RPMI8226 (cell line): ENCODE data around the gene COX6A2.
A peak's percentile ranks its signal among the peaks of the same experiment; 100 is the strongest.

ENCODE experiments used
- DNase-seq: peaks from one replicate; pipeline ENCODE4 v3.0.0-alpha.2; 2015

COX6A2 gene

DNA sequence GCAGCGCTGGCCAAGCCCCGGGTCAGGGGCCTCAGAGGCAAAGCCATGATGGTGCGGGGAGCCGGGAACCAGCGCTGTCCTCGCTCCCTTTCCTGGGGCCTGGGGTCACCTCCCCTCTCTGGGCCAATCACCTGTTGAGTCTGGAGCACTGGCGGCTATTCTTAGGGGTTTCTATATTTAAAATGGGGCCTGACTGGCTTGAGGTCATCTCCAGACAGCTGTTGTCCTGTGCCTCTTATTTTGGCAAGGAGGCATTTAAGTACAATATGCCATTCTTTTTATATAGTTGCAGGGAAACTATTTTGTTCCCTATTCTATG, at the start of gene COX6A2:
COX6A2 (minus strand) TSS at position 82 of the 319 bp plus-strand sequence; CDS start at position 47, 35 bp downstream.
- DNase-seq, result no peak

DNA sequence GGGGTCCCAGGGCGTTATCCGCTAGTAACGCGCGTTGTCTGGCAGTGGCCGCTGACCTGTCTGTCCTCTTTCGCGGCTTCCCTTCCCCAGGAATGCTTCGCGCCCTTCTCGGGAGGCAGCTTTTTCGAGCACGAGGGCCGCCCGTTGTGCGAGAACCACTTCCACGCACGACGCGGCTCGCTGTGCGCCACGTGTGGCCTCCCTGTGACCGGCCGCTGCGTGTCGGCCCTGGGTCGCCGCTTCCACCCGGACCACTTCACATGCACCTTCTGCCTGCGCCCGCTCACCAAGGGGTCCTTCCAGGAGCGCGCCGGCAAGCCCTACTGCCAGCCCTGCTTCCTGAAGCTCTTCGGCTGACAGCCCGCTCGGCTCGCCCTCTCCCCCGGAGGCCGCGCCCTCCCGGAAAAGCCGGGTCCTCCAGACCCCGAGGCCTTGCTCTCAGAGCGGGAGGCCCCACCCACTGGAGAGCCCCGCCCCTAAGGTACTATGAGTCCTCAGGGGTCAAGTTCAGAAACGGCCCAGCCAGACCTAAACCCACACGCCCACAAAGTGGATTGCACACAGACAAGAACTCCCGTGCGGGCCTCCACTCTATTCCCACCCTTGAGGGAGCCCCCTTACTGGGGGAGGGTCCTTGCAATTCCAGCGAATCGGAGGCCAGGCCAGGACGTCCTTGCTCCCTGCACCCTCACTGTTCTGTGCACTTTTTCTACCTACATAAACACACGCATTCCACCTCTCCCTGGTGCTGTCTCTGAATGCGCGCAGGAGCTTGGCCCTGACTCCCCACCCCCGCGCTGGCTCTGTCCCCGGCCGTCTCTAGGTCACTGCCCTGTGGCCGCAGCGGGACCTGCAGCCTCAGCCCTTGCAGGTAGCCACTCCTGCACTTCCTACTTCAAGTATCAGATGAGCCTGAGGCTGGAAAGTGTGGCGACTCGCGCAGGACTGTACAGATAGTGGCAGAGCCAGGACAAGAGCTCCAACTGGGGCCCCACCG, 49.4 kb upstream of the COX6A2 start:
- DNase-seq, result peak; percentile 71

DNA sequence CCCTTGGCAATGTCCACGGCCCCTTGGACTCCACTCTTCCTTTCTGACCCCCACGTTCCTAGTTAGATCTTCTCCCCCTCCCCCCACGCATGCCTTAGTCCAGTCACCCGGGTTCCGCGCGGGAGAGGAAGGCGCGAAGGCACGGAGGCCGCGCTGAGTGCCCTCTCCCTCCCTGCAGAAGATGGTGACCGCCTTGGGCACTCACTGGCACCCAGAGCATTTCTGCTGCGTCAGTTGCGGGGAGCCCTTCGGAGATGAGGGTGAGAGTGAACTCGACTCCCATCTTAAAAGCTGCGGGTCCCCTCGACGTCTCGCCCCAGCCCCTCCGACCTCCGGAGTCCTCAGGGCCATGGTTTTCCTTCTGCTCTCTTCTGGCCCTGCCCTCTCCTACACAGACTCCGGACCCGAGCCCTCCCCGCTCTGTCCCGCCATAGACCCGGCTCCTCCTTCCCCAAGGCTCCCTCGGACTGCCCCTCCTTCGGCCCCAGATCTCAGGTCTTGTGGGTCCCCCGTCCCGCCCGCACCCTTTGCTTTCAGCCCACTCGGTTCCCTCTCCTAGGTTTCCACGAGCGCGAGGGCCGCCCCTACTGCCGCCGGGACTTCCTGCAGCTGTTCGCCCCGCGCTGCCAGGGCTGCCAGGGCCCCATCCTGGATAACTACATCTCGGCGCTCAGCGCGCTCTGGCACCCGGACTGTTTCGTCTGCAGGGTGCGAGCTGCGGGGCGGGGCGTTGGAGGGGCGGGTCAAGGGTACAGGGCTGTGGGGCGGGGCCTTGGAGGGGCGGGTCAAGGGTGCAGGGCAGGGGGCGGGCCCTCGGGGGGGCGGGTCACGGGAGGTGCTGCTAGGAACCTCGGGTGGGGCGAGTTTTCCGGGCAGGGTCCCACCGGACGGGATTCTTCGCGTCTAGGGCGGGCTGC, 48.4 kb upstream of the COX6A2 start:
- peak; percentile 95 for DNase-seq

DNA sequence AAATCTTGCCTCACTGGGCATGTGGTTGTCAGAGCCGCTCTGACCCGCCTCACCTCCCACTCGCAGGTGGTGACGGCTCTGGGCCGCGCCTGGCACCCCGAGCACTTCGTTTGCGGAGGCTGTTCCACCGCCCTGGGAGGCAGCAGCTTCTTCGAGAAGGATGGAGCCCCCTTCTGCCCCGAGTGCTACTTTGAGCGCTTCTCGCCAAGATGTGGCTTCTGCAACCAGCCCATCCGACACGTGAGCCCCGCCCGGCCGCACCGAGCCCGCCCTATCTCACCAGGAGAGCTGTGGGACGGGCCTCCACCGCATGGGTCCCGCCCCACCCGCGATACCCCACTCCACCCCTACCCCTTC, 47.8 kb upstream of the COX6A2 start:
- DNase-seq, result no peak

DNA sequence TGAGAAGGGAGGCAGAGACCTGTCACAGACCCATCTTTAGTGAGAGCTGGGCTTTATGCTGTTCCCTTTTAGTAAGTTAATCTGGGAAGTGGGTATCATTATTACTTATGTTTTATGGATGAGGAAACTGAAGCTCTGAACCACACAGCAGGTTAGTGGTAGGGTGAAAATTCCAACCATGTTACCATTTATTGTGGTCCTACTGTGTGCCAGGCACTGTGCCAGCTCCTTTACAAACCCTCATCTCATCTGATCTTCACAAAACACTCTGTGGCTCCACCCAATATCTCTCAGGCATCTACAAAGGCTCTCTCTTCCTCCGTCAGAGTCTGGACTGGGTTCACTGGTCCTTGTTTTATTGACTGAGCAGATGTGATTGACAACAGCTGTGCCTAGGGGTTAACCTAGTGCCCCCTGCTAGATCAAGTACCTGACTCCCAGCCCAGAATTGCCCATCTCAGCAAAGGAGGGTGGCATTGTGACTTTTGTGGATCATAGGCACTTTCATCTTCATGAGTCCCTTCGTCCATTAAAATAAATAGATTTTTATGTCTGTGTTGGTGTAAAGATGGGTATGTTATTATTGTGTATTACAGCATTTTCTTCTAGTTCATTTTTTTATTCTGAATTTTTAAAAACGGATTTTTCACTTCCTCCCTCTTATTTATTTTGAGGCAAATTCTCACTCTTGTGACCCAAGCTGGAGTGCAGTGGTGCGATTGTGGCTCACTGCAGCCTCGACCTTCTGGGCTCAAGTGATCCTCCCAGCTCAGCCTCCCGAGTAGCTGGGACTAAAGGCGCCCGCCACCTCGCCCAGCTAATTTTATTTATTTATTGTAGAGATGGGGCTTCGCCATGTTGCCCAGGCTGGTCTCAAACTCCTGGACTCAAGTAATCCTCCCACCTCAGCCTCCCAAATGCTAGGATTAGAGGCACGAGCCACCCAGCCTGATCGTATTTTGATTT, 46.9 kb upstream of the COX6A2 start:
- DNase-seq, result no peak

DNA sequence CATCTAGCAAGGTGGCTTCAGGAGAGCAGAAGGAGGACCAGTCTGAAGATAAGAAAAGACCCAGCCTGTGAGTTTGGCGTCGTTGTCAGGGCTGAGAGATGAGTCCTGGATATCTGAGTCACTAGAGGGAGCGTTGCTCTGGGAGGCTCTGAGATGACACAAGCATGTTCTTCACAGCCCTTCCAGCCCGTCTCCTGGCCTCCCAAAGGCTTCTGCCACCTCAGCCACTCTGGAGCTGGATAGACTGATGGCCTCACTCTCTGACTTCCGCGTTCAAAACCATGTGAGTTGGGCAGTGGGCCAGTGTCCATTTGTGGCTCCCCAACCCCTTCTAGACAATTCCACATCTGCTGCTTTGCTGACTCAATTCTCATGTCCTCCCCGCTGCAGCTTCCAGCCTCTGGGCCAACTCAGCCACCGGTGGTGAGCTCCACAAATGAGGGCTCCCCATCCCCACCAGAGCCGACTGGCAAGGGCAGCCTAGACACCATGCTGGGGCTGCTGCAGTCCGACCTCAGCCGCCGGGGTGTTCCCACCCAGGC, 46.1 kb upstream of the COX6A2 start:
- peak; percentile 55 for DNase-seq

DNA sequence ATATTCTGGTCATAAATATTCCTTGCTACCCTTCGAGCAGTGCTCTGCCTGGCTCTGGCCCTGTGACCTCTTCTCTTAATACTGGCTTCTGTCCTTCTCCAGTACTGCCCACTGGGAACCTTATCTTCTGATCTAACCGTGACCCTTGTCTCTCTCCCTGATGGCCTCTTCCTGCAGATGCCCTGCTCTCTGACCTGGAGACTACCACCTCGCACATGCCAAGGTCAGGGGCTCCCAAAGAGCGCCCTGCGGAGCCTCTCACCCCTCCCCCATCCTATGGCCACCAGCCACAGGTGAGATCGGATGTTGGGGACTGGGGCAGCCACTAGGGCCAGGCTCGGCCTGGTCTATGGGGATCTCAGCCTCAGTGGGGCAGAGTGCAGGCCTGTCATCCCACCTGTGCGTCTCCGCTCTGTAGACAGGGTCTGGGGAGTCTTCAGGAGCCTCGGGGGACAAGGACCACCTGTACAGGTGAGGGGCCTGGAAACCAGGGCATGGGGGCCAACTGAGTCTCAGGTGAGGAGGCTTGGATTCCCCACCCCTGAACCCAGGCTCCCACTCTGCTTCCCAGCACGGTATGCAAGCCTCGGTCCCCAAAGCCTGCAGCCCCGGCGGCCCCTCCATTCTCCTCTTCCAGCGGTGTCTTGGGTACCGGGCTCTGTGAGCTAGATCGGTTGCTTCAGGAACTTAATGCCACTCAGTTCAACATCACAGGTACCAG, 45.3 kb upstream of the COX6A2 start:
- DNase-seq, result no peak

DNA sequence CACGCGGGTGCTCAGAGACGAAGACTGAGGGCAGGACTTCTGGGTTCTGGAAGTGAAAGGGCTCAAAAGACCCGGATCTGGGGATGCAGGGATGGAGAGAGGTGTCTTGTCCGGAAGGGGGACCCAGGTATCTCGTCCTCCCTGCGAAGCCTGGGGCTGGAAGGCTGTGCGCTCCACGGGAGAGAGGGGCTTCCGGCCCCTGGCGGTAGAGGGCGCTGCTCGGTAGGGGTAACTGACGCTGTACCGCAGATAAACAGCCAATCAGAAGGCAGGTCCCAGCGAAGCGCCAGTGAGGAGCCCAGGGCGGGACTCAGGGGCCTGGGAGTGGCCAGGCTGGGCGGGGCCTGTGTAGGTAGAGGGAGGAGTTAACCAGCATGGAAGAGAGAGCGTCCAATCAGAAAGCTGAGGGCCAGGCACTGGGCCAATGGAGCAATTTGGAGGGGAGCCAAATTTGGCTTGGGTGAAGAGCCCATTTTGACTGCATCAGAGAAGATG, 44.6 kb upstream of the COX6A2 start:
- peak; percentile 84 for DNase-seq

DNA sequence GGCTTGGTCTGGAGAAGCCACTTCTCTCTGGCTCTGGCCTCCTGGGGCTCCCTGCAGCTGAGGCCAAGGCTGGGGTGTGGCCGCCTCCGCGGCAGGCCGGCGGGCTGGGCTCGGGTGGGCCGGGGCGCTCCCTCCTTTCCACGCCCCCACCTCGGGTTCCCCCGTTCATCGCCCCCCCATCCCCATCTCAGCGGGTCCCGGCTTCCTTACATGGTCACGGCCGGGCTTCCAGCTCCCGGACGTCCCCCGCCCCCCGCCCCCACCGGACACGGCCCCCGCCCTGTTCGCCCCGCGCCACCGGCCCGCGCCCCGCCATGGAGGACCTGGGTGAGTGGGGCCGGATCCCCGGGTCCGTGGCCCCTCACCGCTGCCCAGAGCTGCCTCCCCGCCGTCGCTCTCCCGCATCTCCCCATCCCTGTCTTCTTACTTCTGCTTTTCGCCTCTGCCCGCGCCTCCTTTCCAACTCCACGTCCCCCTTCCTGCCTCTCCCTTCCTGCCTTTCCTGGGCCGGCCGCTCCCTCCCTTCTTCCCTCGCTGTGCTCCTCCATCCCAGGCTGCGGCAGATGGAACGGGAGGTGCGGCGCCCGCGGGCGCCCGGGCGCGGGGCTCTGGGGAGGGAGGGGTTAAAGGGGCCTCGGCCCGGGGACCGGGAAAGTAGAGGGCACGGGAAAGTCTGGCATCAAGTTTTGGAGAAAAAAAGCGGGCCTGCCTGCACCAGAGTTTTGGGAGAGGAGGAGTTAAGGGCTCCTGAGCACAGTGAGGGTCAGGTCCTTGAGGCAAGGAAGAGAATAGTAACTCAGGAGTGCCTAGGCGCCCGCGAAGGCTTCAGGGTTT, 43.9 kb upstream of the COX6A2 start, which contains the start of gene TGFB1I1:
TGFB1I1 (plus strand) TSS at position 278 of the 834 bp plus-strand sequence; CDS start at position 315, 37 bp downstream.
- DNase-seq, result peak; percentile 41

DNA sequence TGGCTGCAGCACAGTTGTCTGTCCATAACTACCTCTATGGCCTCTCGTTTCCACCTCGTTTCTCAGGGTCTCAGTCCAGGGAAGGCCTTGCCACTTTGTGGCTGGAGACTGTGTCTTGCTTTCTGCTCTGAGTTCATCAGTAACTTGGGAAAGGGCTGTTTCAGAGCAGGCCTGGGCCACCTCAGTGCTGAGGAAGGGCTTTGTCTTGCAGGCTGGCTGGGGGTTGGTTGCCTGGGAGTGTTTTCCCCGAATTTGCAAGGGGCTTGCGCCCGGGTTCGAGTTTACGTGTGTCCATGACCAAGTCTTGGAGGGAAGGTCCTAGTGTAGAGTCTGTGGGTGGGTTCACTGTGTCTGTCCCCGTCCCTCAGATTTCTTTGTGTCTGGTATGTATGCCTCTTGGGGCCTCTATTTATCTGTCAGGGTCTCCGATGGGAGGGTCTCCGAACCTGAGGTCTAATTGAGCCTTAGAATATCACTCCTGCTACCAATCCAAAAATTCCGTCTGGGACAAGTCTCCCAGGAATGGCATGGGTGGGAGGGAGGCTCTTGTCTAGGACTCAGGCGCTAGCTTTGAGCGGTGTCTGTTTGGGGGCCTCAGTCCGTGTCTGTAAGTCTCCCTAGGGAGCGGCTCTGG, 43.2 kb upstream of the COX6A2 start:
- DNase-seq, result no peak

DNA sequence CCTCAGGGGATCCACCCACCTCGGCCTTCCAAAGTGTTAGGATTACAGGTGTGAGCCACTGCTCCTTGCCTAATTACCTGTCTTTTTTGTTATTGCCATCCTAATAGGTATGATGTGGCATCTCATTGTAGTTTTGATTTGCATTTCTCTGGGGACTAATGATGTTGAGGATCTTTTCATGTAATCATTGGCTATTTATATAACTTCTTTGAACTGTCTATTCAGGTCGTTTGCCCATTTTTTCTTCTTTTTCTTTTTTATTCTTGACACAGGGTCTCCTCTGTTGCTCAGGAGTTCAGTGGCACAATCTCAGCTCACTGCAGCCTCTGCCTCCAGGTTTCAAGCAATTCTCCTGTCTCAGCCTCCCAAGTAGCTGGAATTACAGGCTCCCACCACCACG, 42.5 kb upstream of the COX6A2 start:
- DNase-seq, result no peak

DNA sequence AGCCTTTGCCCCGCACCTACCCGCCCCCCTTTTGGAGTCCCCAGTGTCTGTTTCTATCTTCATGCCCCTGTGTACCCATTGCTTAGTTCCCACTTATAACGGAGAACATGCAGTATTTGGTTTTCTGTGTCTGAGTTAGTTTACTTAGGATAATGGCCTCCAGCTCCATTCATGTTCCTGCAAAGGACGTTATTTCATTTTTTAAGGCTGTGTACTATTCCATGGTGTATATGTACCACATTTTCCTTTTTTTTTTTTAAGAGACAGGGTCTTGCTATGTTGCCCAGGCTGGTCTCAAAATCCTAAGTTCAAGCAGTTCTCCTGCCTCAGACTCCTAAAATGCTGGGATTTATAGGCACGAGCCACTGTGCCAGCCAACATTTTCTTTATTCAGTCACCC, 39.7 kb upstream of the COX6A2 start:
- DNase-seq, result no peak

DNA sequence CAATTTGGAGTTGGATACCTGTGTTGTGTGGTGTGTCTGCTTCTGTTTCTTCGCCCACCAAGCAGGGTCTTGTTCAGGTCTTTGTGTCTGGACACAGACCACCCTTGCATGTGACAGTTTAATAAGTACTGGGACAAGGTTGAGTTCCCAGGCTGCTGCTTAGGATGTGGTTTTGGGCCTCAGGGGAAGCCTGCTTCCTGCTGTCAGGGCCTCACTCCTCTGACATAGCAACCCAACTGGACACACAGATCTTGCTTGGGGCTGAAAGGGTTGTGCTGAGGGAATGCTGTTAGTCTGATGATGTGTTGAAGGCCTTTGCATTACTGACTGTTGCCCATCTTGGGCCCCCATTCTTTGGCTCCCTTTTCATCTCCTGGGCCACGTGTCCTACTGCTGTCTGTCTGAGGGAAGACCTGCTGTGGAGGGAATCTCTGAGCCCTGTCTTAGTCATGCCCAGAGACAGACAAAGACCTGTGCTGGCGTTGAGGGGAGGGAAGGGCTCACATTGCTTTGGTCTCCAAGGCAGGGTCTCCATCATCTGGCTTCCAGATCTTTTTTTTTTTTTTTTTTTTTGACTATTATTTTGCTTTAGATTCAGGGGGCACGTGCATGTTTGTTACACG, 39.1 kb upstream of the COX6A2 start:
- no peak for DNase-seq

DNA sequence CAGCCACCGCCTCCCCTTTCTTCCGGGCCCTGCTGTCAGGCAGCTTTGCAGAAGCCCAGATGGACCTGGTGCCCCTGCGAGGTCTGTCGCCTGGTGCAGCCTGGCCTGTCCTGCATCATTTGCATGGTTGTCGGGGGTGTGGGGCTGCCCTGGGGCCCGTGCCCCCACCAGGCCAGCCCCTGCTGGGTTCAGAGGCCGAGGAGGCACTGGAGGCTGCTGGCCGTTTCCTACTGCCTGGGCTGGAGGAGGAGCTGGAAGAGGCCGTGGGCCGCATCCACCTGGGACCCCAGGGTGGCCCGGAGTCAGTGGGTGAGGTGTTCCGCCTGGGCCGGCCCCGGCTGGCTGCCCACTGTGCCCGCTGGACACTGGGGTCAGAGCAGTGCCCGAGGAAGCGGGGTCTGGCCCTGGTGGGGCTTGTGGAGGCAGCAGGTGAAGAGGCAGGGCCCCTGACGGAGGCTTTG, 38.3 kb upstream of the COX6A2 start:
- DNase-seq, result no peak

DNA sequence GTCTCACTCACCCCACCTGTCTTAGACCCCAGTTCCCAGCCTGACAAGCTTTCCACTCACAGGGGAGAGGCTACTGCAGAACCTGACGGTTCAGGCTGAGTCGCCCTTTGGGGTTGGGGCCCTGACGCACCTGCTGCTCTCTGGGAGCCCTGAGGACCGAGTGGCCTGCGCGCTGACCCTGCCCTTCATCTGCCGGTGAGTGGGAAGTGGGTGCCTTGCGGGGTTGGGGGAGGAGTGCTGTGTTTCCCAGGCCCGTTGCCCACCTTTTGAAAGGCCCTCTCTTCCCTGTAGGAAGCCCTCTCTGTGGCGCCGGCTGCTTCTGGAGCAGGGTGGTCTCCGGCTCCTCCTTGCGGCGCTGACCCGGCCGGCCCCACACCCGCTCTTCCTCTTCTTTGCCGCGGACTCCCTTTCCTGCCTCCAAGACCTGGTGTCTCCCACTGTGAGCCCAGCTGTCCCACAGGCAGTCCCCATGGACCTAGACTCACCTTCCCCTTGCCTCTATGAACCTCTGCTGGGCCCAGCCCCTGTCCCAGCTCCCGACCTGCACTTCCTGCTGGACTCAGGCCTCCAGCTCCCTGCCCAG, 37.7 kb upstream of the COX6A2 start:
- DNase-seq, result no peak

DNA sequence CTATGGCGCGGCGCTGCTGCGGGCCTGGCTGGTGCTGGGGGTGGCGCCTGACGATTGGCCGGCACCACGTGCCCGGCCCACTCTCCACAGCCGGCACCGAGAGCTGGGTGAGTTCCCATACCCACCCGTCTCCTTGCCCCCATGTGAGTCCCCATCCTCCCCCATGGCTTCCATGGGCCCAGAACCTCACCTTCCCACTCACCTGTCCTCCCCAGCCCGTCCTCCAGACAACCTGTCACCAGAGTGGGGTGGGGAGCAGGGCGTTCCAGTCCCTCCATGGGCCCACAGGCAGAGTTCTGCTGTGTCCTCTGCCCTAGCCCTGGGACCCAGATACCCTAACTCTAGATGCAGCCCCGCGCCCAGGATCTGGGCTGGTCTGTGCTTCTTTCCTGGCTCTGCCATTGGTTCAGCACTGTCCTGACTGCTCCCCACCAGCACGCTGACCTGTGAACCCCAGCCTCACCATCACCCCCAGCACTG, 36.7 kb upstream of the COX6A2 start:
- DNase-seq, result no peak

DNA sequence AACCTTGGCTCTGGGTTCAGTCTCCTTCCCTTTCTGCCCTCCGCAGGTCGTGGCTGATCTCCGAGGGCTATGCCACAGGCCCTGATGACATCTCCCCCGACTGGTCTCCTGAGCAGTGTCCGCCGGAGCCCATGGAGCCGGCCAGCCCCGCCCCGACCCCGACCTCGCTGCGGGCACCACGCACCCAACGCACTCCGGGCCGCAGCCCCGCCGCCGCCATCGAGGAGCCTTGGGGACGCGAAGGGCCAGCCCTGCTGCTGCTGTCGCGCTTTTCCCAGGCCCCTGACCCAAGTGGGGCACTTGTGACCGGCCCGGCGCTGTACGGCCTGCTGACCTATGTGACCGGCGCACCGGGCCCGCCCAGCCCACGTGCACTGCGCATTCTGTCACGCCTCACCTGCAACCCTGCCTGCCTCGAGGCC, 36.2 kb upstream of the COX6A2 start:
- DNase-seq, result no peak
